IMR-90 (cell line): ENCODE measurements around the gene EIF2B1. TPM values are rescaled to one million over a fixed set of nuclear protein-coding genes. Genes with fewer than 3 reads are reported as not detected.

Experiments
- ATAC-seq: fragments of 200-7000 bp; cut with Tn5 transposase; 2 replicates; pipeline ENCODE4 v1.9.1; 2020; ENCODE audit warnings: low read depth, mild to moderate bottlenecking, moderate library complexity
- BruUV-seq: library from RNA; stranded (reverse); fragments of 400-500 nt; replicated peaks from 2 replicates; lab custom pipeline; 2021; lab: Mats Ljungman, UMichigan
- CTCF ChIA-PET: fragments of 300-600 bp; formaldehyde crosslinking; extraction: SDS; loops from one replicate; lab custom pipeline; 2021; ENCODE audit warnings: antibody characterized with exemption; lab: Yijun Ruan, JAX
- POLR2A ChIA-PET: fragments of 300-600 bp; sonication (Branson Sonifier 250); formaldehyde crosslinking; loops from one replicate; lab custom pipeline; 2022; ENCODE audit warnings: antibody characterized with exemption; ENCODE audit not compliant: unreplicated experiment; lab: Charles Lee
- DNase-seq: peaks from one replicate; pipeline ENCODE4 v3.0.0; 2013
- H2AFZ ChIP-seq: replicated peaks from 2 replicates; pipeline ENCODE3; 2013; ENCODE audit warnings: low read length, mild to moderate bottlenecking; ENCODE audit not compliant: poor library complexity
- H2AK5ac ChIP-seq: 2 replicates; pipeline ENCODE4 v1.6.1; 2013; ENCODE audit warnings: low read depth, low read length, inconsistent platforms
- H2AK9ac ChIP-seq: replicated peaks from 2 replicates; pipeline ENCODE3; 2013; ENCODE audit warnings: mild to moderate bottlenecking, low read depth, low read length, moderate library complexity; ENCODE audit not compliant: poor library complexity
- H2BK120ac ChIP-seq: 2 replicates; pipeline ENCODE4 v1.6.1; 2013; ENCODE audit warnings: low read depth, low read length, inconsistent platforms
- H2BK15ac ChIP-seq: 3 replicates; pipeline ENCODE4 v1.6.1; 2013; ENCODE audit warnings: low read depth, low read length, inconsistent platforms
- H2BK20ac ChIP-seq: 2 replicates; pipeline ENCODE4 v1.6.1; 2013; ENCODE audit warnings: low read depth, mild to moderate bottlenecking, inconsistent platforms, low read length, moderate library complexity
- H2BK5ac ChIP-seq: 2 replicates; pipeline ENCODE4 v1.6.1; 2013; ENCODE audit warnings: mild to moderate bottlenecking, low read depth, low read length, inconsistent platforms; ENCODE audit not compliant: poor library complexity, severe bottlenecking
- H3K14ac ChIP-seq: replicated peaks from 2 replicates; pipeline ENCODE4 v1.6.1; 2013; ENCODE audit warnings: low read depth, low read length, inconsistent platforms
- H3K18ac ChIP-seq: 2 replicates; pipeline ENCODE4 v1.6.1; 2013; ENCODE audit warnings: low read depth, low read length, control low read depth
- H3K23ac ChIP-seq: 2 replicates; pipeline ENCODE4 v1.6.1; 2013; ENCODE audit warnings: low read depth, low read length, inconsistent platforms
- H3K27ac ChIP-seq: 2 replicates; pipeline ENCODE4 v1.5.1; 2013; ENCODE audit warnings: mild to moderate bottlenecking, control low read depth, low read length; ENCODE audit not compliant: insufficient read depth
- H3K27me3 ChIP-seq: 2 replicates; pipeline ENCODE4 v1.6.1; 2013; ENCODE audit warnings: low read length; ENCODE audit not compliant: control insufficient read depth, insufficient read depth
- H3K36me3 ChIP-seq: 2 replicates; pipeline ENCODE4 v1.6.1; 2013; ENCODE audit warnings: low read length, mixed read lengths; ENCODE audit not compliant: control insufficient read depth, insufficient read depth
- H3K4ac ChIP-seq: 2 replicates; pipeline ENCODE4 v1.6.1; 2013; ENCODE audit warnings: low read depth, low read length, inconsistent platforms
- H3K4me1 ChIP-seq: 2 replicates; pipeline ENCODE4 v1.6.1; 2013; ENCODE audit warnings: low read length, mixed read lengths; ENCODE audit not compliant: control insufficient read depth, insufficient read depth
- H3K4me2 ChIP-seq: 2 replicates; pipeline ENCODE4 v1.6.1; 2013; ENCODE audit warnings: low read depth, mild to moderate bottlenecking, control low read depth, low read length, moderate library complexity
- H3K4me3 ChIP-seq: 2 replicates; pipeline ENCODE4 v1.5.1; 2013; ENCODE audit warnings: low read depth, mild to moderate bottlenecking, control low read depth, low read length, moderate library complexity; ENCODE audit not compliant: insufficient read depth
- H3K56ac ChIP-seq: 2 replicates; pipeline ENCODE4 v1.6.1; 2013; ENCODE audit warnings: low read length, inconsistent platforms; ENCODE audit not compliant: insufficient read depth; ENCODE audit errors: extremely low read depth
- H3K79me1 ChIP-seq, 2 experiments: 2 replicates each; pipeline ENCODE4 v1.6.1; 2013; ENCODE audit warnings: low read length in 2 of 2, inconsistent platforms in 1 of 2, low read depth in 1 of 2
- H3K9ac ChIP-seq: 2 replicates; pipeline ENCODE4 v1.6.1; 2013; ENCODE audit warnings: low read depth, low read length, control low read depth
- H3K9me1 ChIP-seq: 2 replicates; pipeline ENCODE4 v1.6.1; 2013; ENCODE audit warnings: low read length, inconsistent platforms; ENCODE audit not compliant: insufficient read depth
- H3K9me3 ChIP-seq: 2 replicates; pipeline ENCODE4 v1.6.1; 2013; ENCODE audit warnings: low read length; ENCODE audit not compliant: control insufficient read depth, insufficient read depth
- H4K20me1 ChIP-seq: 2 replicates; pipeline ENCODE4 v1.6.1; 2013; ENCODE audit warnings: low read length, inconsistent platforms; ENCODE audit not compliant: insufficient read depth
- H4K5ac ChIP-seq: 2 replicates; pipeline ENCODE4 v1.6.1; 2013; ENCODE audit warnings: mild to moderate bottlenecking, low read depth, low read length, control low read depth
- H4K8ac ChIP-seq, 2 experiments: 2 replicates each; pipeline ENCODE4 v1.6.1; 2013; ENCODE audit warnings: low read depth in 2 of 2, low read length in 2 of 2, control low read depth in 1 of 2, inconsistent platforms in 1 of 2
- H4K91ac ChIP-seq: 2 replicates; pipeline ENCODE4 v1.6.1; 2013; ENCODE audit warnings: low read depth, low read length, inconsistent platforms; ENCODE audit not compliant: insufficient read depth
- BHLHE40 ChIP-seq: fragments of 150-350 bp; IDR thresholded peaks from 2 replicates; pipeline ENCODE4 v1.6.1; 2016; ENCODE audit warnings: mild to moderate bottlenecking, low read depth, low read length
- CEBPB ChIP-seq: IDR thresholded peaks from 2 replicates; pipeline ENCODE4 v1.6.1; 2012; ENCODE audit warnings: low read depth, low read length, improper control_type of control experiment
- CHD1 ChIP-seq: IDR thresholded peaks from 2 replicates; pipeline ENCODE4 v1.6.1; 2012; ENCODE audit warnings: low read depth, low read length, improper control_type of control experiment
- CTCF ChIP-seq: conservative IDR thresholded peaks from 2 replicates; pipeline ENCODE4 v1.5.1; 2012; ENCODE audit warnings: mild to moderate bottlenecking, low read depth, low read length, improper control_type of control experiment
- FOS ChIP-seq: fragments of 150-350 bp; IDR thresholded peaks from 2 replicates; pipeline ENCODE4 v1.6.1; 2016; ENCODE audit warnings: low read depth, low read length
- MAFK ChIP-seq: IDR thresholded peaks from 2 replicates; pipeline ENCODE4 v1.6.1; 2012; ENCODE audit warnings: low read depth, low read length, improper control_type of control experiment
- MXI1 ChIP-seq: IDR thresholded peaks from 2 replicates; pipeline ENCODE4 v1.6.1; 2012; ENCODE audit warnings: low read depth, mild to moderate bottlenecking, low read length, moderate library complexity, borderline replicate concordance
- POLR2A ChIP-seq: IDR thresholded peaks from 2 replicates; pipeline ENCODE4 v1.6.1; 2012; ENCODE audit warnings: mild to moderate bottlenecking, low read depth, low read length
- RAD21 ChIP-seq: IDR thresholded peaks from 2 replicates; pipeline ENCODE4 v1.6.1; 2012; ENCODE audit warnings: low read length, improper control_type of control experiment
- RFX5 ChIP-seq: IDR thresholded peaks from 2 replicates; pipeline ENCODE4 v1.8.0; 2012; ENCODE audit warnings: low read depth, mild to moderate bottlenecking, low read length, moderate library complexity
- WGBS, 2 experiments: methylation state at CpG; one replicate each; pipeline versions ENCODE4 v1.1.5 to v1.1.7; 2013; ENCODE audit warnings: missing lambda C conversion rate in 2 of 2; ENCODE audit not compliant: insufficient read length in 1 of 2; ENCODE audit errors: extremely low coverage in 2 of 2; 5-methylcytosine and 5-hydroxymethylcytosine counted together
- dilution Hi-C: fragments of 300-500 bp; cut with HindIII; formaldehyde crosslinking; loops from one replicate; pipeline ENCODE4 v1.14.3; 2018; ENCODE audit warnings: low sequenced_read_pairs; ENCODE audit not compliant: unreplicated experiment
- in situ Hi-C: fragments of 300-500 bp; cut with MboI; formaldehyde crosslinking; loops from 3 replicates; pipeline ENCODE4 v1.14.3; 2019; ENCODE audit warnings: low sequenced_read_pairs, inconsistent platforms, mixed read lengths
- intact Hi-C: fragments of 100-400 bp; cut with micrococcal nuclease; formaldehyde crosslinking; loops from 2 replicates; pipeline ENCODE4 v1.10.0; 2022
- polyA plus RNA-seq, 3 experiments: library from polyadenylated mRNA; depleted of rRNA; stranded (reverse); fragments of >200 nt; gene quantifications; 2 replicates each; pipeline ENCODE4 v1.2.3, GENCODE V29; 2012; ENCODE audit warnings: low replicate concordance in 1 of 3
- total RNA-seq: library from RNA; depleted of rRNA; stranded (reverse); fragments of >200 nt; gene quantifications from 2 replicates; pipeline ENCODE4 v1.2.3, GENCODE V29; 2012
- TF ChIP-seq, protein P1 (sequence below): fragments of 150-350 bp; IDR thresholded peaks from 2 replicates; pipeline ENCODE4 v1.6.1; 2017; ENCODE audit warnings: mild to moderate bottlenecking, antibody characterized with exemption, low read length, low read depth
- TF ChIP-seq, protein P2 (sequence below): fragments of 150-350 bp; IDR thresholded peaks from 2 replicates; pipeline ENCODE4 v1.6.1; 2016; ENCODE audit warnings: low read depth, mild to moderate bottlenecking, low read length, moderate library complexity, borderline replicate concordance

EIF2B1 gene
- total and polyA plus RNA-seq, 2 of the 4 experiments (the other 2 are of a cell fraction): 33.9 to 45.9 TPM

- intact Hi-C loops: no loop called here
- peaks cover 53% of the 10 kb centered on the region for H3K36me3 ChIP-seq
Observed at GRCh38 chr12:123617580-123617979, 15.9 kb downstream of the EIF2B1 start.

More at GRCh38 chr12:123617580-123617979, 15.9 kb downstream of the EIF2B1 start:
- H3K9ac ChIP-seq: no peak overlapping the region
- H3K23ac ChIP-seq: no peak overlapping the region
- ATAC-seq (no peak), DNase-seq (no peak)
- no peak overlapping the region for H3K27ac ChIP-seq
- no peaks in the 10 kb centered on the region for H3K9me3 ChIP-seq
- 97% methylated on average over 6 of the region's 13 CpGs; no CpG with 5 or more reads in 1 of the 2 experiments for whole genome bisulfite sequencing, 2 experiments
- no peaks in the 10 kb centered on the region for H3K27me3 ChIP-seq
- H3K18ac ChIP-seq: no peak overlapping the region
- H4K91ac ChIP-seq: no peak overlapping the region
- no peak overlapping the region for H4K5ac ChIP-seq
- peaks cover 3% of the 10 kb centered on the region; the same call in 1 of the 2 replicates for H4K20me1 ChIP-seq
- no peaks in the 10 kb centered on the region; the same call in 1 of the 2 replicates for H3K9me1 ChIP-seq
- H2BK20ac ChIP-seq: no peak overlapping the region
- TF ChIP-seq RFX5 (no peak), MAFK (no peak), CHD1 (no peak), CTCF (no peak), POLR2A (no peak), FOS (no peak), CEBPB (no peak), BHLHE40 (no peak), MXI1 (no peak), RAD21 (no peak)
- TF ChIP-seq, protein P1, sequence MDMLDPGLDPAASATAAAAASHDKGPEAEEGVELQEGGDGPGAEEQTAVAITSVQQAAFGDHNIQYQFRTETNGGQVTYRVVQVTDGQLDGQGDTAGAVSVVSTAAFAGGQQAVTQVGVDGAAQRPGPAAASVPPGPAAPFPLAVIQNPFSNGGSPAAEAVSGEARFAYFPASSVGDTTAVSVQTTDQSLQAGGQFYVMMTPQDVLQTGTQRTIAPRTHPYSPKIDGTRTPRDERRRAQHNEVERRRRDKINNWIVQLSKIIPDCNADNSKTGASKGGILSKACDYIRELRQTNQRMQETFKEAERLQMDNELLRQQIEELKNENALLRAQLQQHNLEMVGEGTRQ: no peak
- TF ChIP-seq, protein P2, sequence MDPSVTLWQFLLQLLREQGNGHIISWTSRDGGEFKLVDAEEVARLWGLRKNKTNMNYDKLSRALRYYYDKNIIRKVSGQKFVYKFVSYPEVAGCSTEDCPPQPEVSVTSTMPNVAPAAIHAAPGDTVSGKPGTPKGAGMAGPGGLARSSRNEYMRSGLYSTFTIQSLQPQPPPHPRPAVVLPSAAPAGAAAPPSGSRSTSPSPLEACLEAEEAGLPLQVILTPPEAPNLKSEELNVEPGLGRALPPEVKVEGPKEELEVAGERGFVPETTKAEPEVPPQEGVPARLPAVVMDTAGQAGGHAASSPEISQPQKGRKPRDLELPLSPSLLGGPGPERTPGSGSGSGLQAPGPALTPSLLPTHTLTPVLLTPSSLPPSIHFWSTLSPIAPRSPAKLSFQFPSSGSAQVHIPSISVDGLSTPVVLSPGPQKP: no peak
- POLR2A ChIA-PET: no interaction called here
- peaks cover 11 to 18% of the 10 kb centered on the region in 2 experiments for H3K79me1 ChIP-seq
- H3K4me1 ChIP-seq: 0 out of 2 replicates have a peak, but pooled peaks cover 3% of the 10 kb centered on the region
- no peak overlapping the region for H2BK15ac ChIP-seq
- H3K4me3 ChIP-seq: no peak overlapping the region
- H3K56ac ChIP-seq: no peak overlapping the region
- in situ Hi-C loops: loop anchor here (25.0 kb wide), 1 partner anchor 305 kb away; no protein-coding TSS in a partner anchor
- H4K8ac ChIP-seq: no peak overlapping the region
- dilution Hi-C loops: no loop called here
- H2AK5ac ChIP-seq: no peak overlapping the region
- CTCF ChIA-PET: interaction anchor here (0.6 kb wide), 1 partner anchor 966 kb away, joined by 3 read pairs; no protein-coding TSS in a partner anchor
- no TSS peak for BruUV-seq
- H2BK120ac ChIP-seq: no peak overlapping the region
- no peak overlapping the region for H3K4me2 ChIP-seq
- H2BK5ac ChIP-seq: no peak overlapping the region
- no peak overlapping the region for H3K14ac ChIP-seq
- H2AFZ ChIP-seq: no peak overlapping the region
- no peak overlapping the region for H2AK9ac ChIP-seq
- no peak overlapping the region for H3K4ac ChIP-seq
